NCI-H774 (cell line): Measurements from ENCODE around the gene PREX1.
"Not testable (repeated sequence)": the region's sequence is repeated elsewhere in the genome, so short reads cannot be mapped to it uniquely, and the experiment has no call there.

ENCODE experiments used
- DNase-seq: peaks from one replicate; lab custom pipeline; 2025; lab: John Stamatoyannopoulos, UW

The PREX1 gene

GRCh38 chr20:48772183-48772976, 55.4 kb downstream of the PREX1 start:
- DNase-seq: no peak

- no peak for DNase-seq
Measured at GRCh38 chr20:48771542-48771941, 56.3 kb downstream of the PREX1 start.

DNA sequence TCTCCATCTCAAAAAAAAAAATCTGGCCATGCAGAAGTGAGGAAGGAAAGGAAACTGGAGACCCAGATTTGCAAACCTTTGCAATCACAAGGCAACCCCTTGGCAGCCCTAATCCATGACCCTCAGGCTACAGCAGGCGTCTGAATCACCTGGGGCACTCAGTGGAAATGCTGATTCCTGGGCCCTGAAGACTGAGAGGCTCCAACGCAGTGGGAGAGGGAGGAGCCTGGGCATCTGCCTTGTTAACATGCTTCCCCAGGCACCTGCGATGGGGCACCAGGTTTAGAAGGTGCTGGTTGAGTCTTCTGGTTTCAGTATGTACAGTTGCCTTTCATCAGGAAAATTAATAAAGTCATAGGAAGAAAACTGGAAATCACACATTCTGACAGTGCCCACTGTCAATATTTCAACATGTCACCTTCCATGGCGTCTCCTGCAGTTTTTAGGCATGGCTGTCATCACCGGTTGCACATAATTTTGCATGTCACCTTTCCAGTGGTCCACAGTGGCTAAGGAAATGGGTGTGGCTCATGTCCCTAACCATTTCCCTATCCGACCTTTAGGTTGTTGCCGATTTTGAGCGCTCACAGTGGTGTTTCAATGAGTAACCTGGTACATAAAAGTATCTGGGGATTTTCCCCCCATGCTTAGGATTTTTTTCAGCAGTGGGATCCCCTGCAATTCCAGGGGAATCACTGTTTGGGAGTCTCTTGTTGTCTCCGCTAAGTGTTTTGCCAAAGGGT, 56.9 kb downstream of the PREX1 start:
- DNase-seq: no peak

DNA sequence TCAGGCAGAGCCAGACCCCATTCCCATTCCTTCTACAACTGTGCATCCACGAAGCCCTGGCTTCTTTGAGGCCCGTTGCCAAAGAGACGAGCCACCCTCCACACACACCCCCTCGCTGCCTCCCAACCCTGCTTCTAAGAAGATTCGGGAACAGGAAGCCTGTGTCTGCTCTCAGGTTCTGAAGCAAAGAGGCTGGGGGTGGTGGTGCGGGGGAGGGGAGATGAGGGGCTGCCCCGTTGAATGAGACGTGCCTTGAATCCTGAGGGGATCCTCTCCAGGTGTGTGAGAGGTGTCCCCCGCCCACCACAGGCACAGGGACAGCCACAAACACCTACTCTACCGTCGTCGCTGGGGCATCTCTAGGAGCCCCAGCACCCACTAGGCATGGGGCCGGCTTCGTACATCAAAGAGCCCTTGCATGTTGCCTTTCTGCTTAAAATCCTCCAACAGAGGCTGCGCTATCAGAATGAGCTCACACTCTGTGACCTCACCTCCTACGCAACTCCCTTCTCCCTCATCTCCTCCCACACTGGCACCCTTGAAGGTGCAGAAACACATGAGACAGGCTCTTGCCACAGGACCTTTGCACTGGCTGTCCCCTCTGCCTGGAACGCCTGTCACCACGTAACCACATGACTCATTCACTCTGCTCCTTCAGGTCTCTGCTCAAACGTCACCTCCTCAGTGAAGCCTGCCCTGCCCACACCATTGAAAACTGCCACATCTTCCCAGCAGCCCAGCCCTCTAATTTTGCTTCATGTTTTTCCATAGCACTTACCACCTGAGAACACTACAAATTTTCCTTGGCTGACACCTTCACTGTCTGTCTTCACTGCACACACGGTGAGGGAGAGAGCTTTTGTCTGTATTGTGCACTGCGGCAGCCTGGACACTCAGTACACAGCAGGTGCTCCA, 58.5 kb downstream of the PREX1 start:
- DNase-seq: no peak

GRCh38 chr20:48766961-48767960, 60.5 kb downstream of the PREX1 start:
- no peak for DNase-seq

DNA sequence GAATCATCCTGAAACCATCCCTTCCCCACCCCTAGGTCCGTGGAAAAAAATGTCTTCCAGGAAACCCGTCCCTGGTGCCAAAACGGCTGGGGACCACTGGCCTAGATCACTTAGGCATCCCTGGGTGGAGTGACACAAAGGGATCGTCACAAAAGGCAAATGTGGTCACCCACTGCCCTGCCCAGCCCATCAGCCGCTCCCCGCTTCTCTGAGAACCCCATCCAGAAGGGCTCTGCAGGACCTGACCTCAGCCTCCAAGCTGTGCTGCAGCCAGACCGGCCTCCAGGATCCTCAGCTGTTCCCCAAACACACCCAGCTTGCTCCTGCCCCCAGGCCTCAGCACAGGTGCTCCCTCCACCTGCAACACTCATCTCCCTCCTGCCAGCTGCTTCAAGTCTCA, 61.6 kb downstream of the PREX1 start:
- no peak for DNase-seq

- DNase-seq: no peak
Measured at GRCh38 chr20:48765359-48765758, 62.4 kb downstream of the PREX1 start.

DNA sequence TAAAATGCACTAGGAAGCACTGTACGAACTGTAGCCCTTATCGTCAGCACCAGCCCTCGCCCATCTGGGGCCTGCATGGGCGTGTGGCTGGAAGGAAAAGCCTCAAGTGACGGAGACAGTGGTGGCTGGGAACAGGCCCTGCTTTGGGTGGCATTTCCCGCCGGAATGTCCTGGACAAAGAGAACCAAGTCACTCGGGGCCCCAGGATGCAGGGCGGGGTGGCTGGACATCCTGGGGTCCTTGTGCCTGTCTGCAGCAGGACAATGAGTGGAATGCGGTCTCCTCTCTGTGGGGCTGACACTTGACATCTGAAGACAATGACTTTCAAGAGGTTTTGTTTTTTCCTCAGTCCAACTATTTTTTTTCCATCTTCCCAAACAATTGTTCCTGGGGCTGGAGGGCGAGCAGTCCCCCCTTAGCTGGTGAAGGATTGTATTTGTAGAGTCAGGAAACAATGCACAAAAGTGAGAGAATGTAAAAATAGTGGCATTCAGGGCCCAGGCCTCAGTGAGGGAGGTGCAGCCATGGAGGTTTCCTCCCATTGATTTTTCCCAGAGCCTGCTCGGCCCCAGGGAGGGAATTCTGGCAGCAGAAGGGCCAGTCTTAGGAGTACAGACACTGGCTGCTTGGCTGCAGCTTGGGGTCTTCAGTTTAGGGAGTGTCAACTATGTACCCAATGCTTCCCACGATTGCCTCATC, 64.4 kb downstream of the PREX1 start:
- DNase-seq: no peak

DNA sequence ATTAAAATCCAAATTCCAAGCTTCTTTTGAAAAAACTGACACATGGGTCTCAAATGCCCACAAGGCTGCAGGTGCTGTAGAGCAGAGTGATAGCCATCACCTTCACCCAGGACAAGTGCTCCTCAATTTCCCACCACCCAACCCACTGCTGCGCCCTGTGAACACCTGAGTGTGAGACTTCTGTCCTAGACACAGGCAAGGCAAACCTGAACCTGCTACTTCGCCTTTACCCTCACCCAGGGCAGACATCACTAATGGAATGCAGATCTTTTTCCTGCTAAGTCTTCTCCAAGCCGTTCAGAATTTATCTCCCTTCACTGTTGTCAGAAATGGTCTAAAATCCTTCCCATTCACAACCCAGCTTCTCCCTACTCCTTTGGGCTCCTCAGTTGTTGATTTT, 65.9 kb downstream of the PREX1 start:
- DNase-seq: no peak

GRCh38 chr20:48761023-48761785, 66.6 kb downstream of the PREX1 start:
- DNase-seq: no peak

DNA sequence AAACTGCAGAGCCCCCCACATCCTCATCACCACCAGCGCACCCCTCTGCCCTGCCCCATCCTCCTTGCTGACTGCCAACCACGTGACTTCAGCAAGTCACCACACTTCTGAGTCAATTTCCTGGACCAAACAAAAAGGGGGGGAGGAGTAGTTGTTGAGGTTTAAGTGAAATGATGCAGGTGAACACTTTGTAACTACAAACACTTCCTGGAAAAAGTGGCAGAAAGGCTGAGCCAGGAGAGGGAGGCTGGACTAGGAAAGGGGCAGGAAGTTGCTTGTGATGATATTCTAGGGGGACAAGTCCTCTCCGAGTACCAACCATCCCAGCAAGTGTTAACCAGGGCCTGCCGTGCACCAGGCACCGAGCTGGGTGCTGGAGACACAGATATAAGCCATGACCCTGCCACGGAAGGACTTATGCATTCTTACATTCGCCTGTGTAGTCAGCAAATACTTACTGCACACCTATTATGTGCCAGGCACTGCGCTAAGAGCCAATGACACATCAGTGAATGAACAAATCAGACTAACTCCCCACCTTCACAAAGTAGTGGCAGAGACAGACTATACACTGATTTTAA, 67.3 kb downstream of the PREX1 start:
- no peak for DNase-seq

DNA sequence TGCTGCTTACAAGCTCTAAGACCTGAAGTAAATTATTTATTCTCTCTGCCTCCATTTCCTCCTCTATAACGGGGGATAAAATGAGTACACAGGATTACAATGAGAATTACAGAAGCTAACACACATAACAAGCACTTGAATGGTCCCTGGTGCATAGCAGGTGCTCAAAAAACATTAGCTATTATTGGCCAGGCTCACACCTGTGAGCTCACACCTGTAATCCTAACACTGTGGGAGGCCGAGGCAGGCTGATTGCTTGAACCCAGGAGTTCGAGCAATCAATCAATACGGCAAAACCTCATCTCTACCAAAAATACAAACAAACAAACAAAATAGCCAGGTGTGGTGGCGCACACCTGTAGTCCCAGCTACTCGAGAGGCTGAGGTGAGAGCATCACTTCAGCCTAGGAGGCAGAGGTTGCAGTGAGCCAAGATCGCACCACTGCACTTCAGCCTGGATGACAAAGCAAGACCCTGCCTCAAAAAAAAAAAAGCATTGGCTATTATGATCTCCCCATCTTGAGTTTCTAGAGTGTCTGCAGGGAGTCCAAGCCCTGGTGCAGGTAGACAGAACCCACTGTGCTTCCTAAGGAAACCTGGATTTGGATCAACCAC, 68.1 kb downstream of the PREX1 start:
- no peak for DNase-seq

DNA sequence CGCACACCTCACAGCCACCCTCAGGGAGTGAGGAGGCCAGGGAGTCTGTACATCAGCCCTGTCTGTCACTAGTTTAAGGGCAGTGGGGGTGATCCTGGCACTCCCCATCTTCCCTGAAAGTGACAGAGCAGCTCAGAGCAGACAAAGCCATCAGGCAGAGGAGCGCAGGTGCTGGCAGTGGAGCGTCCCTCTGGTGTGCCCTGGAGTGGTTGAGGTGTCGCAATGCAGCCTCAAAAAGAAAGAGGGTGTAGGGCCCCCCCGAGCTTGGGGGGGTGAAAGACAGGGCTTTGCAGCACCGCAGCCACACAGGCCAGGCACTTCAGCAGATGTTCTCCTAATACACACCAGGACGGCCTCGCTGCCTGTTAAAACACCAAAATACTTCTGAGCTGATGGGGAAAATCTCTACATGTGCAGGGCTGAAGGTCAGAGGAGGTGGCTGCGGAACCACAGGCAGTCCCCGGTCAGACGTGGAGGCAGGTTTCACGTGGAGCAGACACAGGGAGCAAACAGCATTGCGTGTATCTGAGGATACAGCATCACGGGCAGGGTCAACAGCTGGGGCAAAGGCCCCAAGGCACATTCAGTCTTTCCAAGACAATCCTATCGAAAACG, 69.5 kb downstream of the PREX1 start:
- DNase-seq: no peak

- DNase-seq: not testable (repeated sequence)
Measured at GRCh38 chr20:48756774-48757173, 71.0 kb downstream of the PREX1 start.

DNA sequence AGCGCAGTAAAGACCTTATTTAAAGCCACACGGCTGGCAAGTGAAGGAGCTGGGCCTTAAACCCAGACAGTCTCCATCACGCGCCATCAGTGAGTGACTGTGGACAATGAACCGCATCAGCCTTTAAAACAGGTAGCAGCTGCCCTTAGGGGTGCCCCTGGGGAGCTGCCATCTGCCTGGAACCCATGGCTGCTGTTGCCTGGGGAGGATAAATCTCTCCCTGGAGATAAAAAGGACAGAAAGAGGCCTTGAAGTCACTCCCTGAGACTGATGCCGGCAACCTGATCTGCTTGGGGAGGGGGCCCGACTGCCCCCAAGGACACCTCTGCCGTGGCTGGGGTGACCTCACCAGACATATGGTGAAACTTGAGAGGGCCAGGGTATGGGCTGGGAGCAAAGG, 73.5 kb downstream of the PREX1 start:
- no peak for DNase-seq

- DNase-seq: no peak
Measured at GRCh38 chr20:48752963-48753362, 74.8 kb downstream of the PREX1 start.

DNA sequence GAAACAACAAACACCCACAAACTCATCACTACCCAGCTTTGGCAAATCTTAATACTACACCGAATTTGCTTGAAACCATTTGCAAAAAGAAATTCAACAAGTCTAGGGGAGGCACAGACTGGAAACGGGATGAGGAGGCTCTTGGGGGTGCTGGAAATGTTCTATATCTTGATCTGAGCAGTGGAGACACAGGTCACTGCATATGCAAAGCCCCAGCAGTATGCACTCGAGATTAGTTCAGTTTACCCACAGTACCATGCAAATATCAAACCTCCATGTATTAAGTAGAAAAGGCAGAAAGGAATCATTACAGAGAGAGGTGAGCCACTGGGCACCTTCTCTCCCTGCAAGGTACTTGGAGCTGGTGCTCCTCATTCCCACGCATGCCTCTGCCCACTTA, 75.9 kb downstream of the PREX1 start:
- DNase-seq: no peak

DNA sequence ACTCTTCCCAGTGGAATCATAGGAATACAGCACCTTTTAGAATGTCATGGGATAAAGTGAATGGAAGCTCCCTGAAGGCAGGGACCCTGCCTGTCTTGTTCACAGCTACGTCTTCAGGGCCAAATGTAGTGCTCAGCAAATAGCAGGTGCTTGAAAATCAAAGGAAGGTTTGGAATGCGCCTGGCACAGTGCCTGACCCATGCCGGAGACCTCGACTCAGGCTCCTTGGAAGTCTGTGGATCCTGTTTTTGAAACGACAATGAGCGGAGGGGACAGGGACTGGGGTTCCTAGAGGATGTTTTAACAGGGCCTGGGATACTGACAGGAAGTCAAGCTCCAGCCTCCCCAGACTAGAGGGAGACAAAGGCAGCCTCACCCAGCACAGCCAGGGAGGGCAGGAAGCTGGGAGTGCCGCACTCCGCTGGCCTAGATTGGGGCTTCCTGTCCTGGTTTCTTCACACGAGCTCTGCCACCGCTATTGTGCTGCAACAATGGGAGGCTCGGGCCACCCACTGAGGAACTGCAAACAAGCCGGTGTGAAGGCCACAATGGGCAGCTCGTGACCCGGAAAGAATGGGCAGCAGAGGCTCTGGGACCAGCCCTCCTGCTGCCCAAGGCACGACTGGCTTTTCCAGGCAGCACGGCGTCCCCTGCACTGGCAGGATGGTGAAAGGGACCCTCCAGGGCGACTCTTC, 76.7 kb downstream of the PREX1 start:
- no peak for DNase-seq
